Kidney capillary endothelial cell (primary cell): ENCODE results near the gene TAGLN2.
"Not testable (repeated sequence)": the region's sequence is repeated elsewhere in the genome, so short reads cannot be mapped to it uniquely, and the experiment has no call there.

Source experiments
- DNase-seq: peaks from one replicate; pipeline ENCODE4 v3.0.0-alpha.2; 2018; ENCODE audit warnings: low spot score

TAGLN2 gene

DNA sequence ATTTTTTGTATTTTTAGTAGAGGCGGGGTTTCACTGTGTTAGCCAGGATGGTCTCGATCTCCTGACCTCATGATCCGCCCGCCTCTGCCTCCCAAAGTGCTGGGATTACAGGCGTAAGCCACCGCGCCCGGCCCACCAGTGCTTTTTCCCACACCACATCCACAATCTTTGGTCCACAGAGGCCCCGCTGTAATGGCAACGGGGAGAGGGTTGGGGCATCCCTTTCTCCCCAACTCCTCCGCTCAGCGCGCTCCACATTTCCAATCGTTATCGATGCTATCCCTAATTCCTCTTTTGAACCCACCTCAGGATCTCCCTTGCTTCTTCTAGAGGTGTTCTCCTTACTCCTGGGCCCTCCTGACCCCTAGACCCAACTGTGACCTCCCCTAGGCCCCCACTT lies 25.7 kb downstream of the TAGLN2 start:
- not testable (repeated sequence) for DNase-seq

DNA sequence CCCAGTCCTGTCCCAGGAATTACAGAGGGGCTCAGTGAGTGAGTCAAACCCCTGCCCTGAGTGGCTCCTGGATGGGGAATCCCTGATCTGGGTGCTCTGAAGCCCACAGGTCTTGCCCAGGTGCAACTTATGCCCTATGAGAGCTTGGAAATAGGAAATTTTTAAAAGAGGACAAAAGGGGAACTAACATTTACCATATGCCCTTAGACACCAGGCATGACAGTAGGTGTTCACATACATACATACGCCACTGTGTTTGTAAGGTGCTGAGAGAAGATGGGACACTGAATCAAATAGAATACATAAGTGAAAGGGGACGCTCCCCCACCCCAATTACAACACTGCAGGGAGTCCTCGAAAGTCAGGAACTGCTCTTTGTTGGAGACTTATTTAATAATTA lies 26.8 kb downstream of the TAGLN2 start:
- no peak for DNase-seq

DNA sequence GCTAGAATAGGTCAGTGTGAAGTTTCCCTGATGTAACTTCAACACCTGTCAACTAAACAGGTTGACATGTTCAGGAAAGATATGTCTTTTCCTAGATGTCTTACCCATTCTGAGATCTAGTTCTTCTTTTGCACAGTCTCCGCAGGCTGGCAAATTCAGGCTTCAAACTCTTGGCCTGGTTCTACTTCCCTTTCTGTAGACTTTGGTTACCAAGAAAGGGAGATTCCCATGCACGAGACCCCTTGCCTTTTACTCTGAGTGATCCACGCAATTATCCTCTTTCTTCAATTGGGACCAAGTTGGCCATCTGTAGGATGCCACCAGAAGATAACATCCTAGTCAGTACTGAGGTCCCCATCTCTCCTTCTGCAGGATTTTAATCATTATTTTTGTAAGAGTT lies 27.3 kb downstream of the TAGLN2 start:
- DNase-seq: no peak

DNA sequence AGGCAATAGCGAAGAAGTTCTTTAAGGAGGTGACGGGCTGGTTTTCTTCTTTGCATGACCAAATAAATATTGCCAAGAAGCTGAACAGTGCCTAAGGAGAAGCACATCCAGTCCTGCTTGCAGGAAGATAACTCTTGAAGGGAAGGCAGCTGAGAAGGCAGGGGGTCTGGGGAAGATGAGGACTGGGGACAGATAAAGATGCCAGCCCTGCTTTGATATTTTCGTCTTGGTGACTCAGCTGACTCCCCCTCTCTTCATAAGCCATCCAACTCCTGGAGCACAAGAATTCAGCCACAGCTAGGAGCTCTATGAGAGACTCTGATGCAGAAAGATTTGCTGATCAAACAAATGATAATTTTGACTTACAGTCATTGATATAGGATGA lies 28.8 kb downstream of the TAGLN2 start:
- DNase-seq: no peak

DNA sequence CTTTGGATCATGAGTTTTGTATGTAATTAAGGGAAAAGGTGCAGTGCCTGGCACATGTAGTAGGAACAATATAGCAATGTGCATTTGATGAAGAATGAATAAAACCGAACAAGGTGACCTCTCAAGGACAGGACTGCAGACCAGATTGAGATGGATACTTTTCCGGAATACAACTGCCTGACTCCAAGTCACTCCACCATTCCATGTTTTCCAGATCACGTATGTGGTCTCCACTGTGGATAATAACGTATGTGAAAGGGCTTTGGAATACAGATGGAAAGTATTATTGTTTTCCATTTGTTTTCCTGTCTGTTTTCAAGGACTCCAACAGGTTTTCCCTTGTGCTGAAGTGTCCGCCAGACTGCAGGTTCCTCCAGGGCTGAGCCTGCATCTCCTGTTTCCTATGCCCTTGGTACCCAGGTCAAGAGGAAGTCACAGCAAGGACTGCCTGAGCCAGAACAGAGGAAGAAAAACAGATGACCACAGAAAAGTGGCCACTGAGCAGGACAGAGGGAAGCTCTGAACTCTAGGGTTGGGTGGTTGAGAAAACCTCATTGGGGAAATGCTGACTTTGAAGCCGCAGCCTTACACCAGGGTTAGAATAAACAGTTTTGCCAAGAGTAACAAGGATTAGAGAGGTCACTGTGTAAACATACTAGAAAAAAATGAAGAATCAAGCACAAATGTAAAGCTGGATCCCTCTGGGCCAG lies 29.3 kb downstream of the TAGLN2 start:
- DNase-seq: no peak

DNA sequence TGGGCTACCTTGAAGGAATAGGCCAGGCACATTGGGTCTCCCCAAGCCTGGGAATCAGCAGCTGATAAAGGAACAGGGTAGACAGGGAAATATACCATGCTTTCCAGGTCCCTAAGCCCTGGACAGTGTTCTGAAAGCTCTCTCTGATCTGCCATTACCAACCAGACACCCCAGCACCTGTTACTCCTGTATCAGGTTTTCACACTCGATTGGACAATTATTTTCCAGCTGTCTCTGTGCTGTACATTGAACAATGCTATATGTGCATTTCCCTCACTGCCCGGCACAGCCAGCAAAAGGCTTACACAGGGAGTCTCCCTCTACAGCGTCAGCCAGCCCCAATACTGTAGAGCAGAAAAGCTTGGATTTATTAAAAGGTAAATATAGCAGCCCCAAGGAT lies 30.0 kb downstream of the TAGLN2 start:
- no peak for DNase-seq

DNA sequence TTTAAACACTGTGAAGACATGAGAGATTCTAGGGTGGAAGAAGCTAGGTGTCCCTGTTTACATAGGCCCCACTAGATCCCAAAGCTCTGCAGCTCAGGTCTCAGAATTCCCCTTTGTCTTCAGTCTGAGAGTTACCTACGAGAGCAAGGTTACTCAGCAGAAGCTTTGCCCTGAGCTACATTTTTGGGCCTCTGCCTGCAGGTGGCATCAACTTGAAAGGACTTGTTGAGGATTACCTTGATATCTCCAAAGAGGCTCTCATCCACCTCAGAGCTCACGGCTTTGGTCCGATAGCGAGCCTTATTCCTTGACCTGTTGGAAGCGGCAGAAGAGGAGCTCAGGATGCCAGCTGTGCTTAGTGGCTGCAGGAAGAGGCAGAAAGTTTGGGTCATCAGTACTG lies 32.4 kb downstream of the TAGLN2 start:
- no peak for DNase-seq

DNA sequence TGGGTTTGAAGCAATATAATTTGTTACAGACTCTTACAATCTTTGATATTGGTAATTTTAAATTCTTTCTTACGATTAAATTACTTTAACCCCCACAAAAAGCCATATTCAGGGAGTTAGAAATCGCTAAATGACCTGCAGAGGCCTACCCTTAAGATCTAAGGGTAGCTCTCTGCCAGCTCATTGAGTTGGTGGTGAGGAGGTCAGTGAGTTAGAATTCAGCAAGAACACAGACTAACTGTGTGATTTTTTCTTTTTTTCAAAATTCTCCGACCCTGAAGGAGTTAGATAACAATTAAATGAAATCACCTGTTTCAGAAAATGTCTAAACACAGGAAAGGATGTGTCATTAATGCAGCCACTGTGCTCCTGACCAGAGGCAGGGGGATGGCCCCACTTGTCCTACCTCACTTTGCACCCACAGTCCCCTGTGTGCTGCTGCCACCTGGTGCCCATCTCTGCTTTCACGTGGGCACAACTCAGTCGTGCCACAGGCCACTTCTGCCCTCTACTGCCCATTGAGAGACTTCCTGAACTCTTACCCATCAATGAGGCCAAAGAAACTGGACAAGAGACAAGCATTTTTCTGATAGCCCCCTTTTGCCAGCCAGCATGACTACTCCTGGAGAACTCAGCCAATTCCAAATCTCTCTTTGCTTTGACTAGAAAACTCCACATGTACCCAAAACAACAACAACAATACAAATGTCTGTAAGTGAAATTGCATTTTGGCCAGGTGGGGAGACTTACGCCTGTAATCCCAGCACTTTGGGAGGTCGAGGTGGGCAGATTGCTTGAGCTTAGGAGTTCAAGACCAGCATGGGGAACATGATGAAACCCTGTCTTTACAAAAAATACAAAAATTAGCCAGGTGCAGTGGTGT lies 33.8 kb downstream of the TAGLN2 start:
- peak; percentile 90 for DNase-seq

DNA sequence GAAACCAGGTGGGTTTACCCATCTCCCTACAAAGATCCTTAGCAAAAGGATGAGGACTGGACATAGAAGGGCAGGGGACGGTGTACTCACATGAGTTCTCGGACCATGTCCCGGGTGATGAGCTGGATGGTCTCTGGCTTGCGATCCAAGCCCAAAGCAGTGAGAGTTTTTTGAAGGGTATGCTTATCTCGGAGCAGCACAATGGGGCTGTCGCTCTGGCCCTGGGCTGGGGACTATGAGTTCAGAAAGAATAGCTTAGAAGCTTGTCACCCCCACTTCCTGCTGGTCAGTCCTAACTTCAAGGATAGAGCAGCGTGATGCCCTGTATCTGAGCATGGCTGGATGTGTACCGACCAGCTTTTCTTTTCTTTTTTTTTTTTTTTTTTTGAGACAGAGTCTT lies 34.9 kb downstream of the TAGLN2 start:
- peak; percentile 56 for DNase-seq

DNA sequence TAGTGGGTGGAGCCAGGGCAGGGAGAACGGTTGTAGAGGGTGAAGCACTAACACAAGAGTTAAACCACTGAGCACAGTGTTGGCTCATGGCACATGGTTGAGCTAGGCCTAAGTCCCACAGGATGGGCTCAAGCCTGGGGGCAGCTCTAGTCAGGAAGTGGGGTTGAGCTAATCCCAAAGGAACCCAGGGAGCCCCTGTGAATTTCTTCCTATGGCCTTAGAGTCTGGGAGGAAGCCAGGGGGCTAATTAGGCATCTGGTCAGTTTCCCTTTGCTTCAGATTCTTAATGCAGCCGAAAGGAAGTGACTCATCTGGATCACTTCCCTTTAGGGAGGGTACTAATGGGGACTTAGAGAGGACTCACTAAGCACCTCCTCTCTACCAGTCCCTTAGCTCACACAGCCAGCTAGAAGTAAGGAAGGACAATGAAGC lies 35.5 kb downstream of the TAGLN2 start:
- DNase-seq: peak; percentile 94

DNA sequence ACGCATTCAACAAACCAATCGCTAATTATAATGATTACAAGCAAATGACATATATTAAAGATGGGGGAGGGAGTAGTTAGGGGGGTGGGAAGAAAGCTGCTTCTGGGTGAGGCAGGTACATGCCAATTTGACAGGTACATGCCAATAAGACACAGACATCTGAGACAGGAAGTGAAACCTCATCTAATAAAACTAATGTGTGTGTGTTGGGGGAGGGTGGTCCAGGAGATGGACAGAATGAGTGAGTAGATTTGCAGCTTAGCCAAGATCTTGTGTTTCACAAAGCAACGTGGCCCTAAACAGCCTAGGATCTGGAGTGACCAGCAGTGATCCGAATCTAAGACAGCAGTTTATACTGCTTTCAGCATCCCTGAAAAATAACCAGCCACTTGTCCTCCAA lies 36.1 kb downstream of the TAGLN2 start:
- DNase-seq: no peak

DNA sequence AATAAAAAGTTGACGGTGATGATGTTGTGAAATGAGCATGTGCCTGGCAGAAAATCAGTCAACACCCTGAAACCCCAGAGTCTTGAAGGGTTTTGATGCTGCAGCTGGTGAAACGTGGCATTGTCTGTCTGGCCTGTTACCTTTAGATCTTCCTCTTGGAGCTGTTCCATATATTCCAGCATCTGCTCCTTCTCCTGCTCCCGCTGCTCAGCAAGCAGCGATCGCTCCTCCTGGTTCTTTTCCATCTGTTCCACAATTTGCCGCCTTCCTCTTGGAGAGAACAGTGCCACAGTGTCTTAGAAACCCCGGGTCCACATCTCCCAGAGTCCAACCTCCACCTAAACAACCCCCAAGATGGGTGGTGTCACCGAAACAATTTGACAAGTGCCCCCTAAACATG lies 41.0 kb downstream of the TAGLN2 start:
- DNase-seq: no peak

DNA sequence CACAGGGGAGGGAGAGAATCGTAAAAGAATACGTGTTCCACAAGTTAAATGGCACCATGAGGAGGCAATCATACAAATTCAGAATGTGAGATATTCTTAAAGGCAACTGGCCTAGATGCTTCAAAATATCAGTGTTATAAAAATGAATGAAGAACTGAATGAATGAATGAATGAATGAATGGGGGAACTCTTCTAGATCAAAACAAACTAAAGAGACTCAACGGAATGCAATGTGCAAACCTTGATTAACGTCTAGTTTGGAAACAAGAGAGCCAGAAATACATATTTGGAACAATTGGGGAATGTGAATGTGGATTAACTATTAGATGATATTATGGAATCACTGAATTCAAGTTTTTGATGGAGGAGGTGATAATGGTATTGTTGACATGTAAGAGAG lies 42.2 kb downstream of the TAGLN2 start:
- no peak for DNase-seq

DNA sequence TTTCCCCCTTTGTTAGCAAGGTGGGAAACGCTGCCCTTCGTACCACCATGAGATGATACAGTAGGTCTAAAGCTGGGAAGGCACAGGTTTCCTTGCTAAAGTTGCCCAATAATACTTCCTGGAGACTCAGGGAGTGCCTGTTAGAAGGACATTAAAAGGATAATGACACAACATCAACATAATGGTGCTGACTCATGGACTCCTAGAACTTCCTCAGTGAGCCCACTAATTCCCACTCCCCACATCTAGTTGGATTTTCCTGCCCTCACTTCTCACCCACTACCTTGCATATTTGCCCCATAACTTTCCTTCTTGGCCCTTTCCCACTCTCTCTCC lies 42.8 kb downstream of the TAGLN2 start:
- DNase-seq: peak; percentile 69

DNA sequence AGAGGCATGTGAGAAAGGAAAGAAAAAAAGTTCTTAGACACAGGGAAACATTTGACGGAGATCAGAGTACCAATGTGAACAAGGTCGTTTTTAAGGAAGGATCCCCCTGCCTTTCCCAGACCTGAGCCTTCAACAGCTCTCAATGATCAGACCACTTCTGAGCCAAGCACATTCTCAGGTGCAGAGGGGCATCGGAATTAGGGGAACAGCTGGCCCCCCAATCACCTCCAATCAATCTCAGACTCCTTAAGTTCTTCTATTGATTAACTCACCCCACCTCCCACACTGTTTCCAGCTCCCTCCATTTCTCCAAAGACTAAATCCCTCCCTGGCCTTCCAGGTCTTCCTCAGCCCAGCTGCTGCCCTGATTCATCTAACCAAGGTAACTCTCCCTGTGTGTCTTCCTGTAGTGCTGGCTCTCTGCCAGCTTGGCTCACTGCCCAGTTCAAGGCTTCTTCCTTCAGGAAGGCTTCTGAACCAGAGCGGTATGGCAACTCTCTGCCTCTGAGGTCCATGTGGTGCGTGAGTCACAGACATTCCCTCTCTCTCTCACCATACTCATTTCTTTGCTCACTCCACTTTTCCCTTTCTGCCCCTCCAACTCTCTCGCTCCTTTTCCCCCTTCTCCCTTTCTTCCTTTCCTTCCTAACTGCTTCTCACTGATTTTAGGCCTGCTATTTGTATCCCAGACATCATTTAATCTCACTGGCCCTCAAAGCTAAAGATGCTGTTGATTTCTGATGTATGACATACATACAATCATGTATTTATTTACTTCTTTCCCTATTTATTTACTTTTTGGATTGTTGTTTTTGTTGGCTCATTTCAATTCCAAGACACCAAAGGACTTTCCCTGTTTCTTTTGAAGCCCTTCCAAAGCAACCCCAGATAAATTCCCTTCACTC lies 43.4 kb downstream of the TAGLN2 start:
- DNase-seq: peak; percentile 95

DNA sequence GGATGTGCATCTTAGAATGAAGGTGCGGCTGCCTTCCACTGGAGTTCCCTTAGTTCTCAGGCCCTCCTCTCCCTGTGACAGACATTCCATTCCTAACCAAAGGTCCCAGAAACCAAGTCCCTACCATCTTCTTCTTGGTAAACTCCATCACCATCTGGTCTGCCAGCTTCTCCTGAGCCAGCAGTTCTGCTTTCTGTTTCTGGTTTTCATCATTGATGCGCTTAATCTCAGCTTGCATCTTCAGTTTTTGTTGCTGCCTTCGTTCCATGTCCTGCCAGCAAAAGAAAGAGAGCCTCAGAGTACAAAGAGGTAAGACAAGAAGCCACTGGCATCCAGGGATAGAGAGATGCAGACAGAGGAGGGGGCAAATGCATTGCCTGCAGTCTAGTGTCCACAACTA lies 44.9 kb downstream of the TAGLN2 start:
- DNase-seq: no peak

DNA sequence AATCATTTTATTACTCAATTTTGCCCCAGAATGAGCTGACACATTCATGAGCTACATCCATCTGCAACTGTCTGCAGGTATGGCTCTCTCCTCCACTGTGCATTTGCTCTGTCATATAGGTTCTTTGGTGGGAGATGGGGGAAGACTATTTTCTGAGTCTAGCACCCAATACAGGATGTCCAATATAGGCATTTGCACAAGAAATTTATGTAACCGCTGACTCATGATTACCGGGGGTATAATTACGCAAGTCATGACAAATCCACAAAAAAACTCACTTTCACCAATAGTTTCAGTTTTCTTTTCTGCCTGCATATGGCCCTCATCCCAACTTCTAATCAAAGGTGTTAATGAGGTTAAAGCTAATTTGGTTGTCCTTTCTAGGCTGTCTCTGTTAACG lies 45.3 kb downstream of the TAGLN2 start:
- no peak for DNase-seq

DNA sequence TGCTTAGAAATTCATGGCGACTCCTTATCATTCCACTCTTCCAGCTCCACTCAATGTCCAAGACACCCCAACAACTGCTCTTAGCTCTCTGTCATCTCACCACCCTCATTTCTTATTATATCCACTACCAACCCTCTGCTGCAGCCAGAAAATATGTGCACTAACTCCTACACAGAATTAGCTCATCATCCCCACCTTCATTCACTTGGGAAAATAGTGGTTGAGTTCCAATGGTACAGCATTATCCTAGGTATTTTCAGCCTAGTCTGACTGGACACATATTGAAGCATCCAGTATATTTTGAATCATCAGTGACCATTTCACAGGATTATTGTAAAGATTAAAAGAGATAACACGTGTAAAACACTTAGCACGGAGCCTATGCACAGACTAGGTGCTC lies 46.2 kb downstream of the TAGLN2 start:
- no peak for DNase-seq

DNA sequence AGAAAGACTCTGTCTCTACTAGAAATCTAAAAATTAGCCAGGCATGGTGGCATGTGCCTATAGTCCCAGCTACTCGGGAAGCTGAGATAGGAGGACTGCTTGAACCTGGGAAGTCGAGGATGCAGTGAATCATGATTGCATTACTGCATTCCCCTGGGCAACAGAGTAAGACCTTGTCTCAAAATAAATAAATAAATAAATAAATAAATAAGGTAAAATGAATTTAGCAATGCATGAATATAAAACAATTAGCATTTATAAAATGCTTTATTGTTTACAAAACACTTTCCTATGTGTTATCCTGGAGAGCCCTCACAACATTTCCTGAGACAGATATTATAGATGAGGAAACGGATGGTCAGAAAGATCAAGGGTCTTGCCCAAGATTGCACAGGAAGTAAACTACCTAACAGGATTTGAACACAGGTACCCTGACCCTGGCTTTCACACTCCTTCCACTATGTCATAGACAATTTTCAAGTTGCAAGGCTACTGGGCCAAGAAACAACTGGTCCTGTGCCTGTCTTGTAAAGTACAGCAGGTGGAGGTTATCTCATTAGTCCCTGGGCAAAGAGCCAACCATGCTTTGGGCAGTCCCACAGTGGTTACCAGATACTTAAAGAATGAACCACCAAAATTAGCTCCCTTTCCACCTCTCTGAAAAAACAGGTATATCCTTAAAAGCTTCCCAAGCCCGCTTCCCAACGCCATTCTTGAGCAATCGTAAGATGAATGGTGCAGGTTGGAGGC lies 47.4 kb downstream of the TAGLN2 start:
- DNase-seq: no peak

DNA sequence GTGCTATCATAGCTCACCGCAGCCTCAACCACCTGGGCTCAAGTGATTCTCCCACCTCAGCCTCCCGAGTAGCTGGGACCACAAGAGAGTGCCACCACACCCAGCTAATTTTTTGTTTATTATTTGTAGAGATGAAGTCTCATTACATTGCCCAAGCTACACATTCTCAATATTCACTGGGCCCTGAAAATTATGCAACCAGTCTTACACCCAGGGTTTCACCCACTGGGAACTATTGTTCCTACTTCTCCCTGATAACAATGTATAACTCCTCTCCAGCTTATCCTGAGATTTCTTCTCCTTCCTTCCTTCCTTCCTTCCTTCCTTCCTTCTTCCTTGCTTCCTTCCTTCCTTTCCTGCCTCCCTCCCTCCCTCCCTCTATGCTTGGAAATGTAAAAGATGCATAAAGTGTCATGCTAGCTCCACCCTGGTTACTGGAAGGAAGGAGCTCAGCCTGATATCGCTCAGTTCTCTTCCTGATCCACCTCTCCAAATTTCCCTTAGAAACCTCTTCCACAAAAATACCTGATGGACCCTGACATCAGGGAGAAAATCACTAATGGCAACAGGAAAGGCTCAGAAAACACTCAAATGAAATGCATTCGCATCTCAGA lies 51.7 kb downstream of the TAGLN2 start:
- no peak for DNase-seq

DNA sequence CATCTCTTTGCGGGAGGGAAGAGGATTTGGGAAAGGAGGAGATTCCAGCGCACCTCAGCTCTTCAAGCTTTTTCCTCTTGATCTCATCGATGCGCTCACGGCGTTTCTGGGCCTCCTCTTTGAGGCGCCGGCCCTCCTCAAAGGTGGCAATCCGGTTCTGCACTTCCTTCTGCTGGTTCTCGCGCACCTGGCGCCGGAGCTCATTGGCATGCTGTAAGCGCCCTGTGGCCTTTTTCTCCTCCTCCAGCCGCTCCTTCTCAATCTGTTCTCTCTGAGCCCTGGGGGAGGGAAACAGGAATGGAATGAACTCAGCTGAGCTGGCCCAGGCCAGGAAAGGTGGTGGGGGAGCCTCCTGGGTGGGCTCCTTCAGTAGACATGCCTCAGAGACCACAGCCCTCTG lies 52.4 kb downstream of the TAGLN2 start:
- no peak for DNase-seq

DNA sequence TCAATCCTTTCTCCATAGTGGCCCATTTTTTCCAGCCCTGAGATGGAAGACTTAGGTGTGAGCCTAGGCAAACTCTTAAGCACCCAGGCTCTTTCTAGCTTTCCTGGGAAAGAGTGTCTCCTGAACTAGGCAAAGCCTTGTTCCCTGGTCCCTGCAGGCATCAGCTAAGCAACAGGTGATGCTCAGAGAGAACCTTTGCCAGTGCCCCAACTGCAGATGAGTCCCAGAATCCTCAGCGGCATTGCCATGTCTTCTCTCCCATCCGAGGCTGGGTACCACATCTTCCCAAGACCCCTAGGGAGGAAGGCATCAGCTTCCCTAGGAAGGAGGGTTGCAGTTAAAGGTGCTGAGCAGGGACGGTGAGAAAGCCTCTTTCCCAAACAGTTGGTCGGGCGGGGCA lies 54.6 kb downstream of the TAGLN2 start:
- no peak for DNase-seq
